ENCODE results near the gene ARID4B.
A peak's percentile ranks its signal among the peaks of the same experiment; 100 is the strongest.
"Not testable (repeated sequence)": the region's sequence is repeated elsewhere in the genome, so short reads cannot be mapped to it uniquely, and the experiment has no call there.

Gene ARID4B

DNA sequence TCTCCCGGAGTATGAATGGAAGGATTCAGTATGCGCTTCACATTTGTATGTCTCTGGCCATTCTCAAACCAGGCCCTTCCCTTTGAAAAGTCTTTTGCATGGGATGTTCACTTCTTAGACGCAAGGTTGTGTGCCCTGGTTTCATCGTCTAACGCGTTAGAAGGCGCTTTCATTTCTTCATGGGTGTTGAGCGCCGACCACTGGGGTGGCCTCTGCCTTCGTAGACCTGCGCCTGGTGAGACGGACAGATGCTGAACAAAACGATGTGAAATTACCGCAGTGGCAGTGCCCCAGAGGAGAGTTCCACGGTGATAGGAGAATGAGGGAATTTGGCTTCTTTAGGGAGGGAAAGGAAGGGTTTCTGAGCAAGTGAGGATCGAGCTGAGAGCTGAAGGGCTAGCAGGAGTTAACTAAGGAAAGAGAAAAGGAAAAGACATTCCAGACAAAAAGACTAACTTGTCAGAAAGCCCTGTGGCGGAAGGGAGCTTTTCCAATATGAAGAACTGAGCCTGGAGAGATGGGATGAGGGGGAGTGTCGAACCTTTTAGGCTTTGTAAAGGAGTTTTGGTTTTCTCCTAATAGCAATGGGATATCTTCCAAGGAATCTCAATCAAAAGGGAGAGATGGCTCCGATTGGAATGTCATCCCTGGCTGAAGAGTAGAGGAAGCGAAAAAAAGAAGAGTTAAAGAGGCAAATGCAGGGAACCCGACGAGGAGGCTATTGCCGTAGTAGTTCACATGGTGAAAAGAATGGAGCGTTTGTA, 1.3 kb upstream of the ARID4B start:
- DNase-seq, result peak; percentile 34

DNA sequence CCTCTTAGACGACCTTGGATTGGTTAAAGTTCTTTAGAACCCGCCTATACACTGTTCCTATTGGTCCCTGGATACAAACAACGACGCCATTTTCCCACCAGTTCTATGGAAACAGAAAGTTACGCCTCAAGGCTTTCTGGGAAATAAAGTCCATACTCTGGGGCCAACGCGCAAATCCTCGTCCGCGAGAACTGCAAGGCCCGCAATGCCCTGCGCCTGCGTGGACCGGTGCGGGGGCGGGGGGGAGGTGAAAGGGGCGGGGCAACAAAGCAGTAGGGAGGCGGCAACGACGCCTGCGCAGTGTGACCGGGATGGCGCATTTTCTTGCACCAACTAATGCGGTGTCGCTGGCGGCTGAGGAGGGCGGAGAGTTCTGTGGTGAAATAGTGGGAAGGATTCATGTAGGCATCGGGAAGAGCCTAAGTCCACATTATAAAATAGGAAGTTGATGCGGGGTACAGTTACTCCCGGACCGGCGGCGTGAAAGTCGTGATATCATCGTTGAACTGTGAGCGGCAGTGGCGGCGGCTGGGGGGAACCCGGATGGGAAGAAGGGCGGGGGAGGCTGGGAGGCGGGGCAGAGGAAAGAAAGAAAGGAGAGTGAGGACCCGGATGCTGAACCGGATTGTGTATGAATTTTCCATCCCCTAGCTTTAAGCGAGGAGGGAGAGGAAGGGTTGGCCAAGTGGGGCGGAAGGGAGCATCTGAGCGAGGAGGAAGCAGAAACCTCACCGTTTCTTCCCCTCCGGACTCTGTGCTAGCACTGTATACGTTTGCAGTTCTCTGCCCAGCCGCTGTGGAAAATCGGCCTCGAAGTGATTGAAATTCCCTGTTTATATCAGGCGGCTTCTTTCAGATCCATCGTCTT, 526 bp upstream of the ARID4B start, which contains the start of gene GGPS1:
Gene GGPS1 (plus strand): TSS at position 300 of the 868 bp plus-strand sequence. CDS start 6,695 bp downstream, outside the sequence.
- peak; percentile 100 for DNase-seq

DNA sequence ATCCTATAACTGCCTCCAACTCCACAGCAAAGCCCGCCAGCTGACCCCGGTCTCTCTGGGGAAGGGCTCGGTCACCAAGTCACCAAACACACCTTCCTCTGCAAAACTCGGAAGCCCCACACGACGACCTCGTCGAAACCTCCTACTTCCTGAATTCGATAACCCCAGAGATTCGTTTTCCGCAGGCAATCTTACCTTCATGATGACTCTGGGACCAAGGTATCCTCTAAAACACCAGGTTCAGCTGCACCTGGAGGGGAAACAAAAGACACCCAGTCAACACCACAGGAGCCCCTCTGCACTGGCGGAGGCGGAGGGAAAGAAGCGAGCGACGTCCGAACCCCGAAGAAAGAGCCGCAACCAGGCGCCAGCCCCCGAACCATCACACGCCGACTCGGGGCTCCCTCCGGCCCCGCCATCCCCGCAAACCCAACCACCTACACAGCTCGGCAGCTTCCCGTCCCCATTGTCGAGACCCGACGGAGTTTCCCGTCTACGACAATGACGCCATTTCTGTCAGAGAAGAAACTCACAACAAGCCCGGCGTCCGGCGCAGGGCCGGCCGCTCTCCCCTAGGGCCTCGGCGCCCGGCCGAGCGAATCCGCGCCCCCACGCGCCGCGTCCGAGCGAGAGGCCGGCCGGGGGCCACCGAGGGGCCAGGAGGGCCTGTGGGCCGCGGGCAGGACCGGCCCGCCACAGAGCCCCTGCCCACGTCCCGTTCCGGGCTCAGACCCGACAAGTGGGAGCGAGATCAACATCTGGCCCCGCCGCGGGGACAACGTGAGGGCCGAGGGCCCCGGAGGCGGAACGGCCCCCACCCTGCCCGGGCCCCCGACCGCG, 1.0 kb downstream of the ARID4B start:
- DNase-seq, result peak; percentile 51

DNA sequence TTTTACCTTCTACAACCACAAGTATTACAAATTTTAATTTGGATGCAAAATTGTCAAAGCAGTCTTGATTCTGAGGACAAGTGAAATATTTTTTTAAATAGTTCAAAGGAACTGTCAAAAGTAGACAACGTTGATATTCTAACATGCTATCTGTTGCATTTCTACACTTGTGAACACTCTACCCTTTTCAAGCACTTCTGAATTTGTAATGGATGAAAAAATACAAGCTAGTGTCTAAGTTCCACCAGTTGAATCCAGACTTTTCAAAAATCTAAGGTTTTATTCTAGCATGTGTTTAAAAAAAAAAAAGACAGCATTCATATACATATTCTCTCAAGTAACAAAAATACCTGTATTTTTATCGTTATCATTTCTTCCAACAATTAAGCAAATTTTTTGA, 2.1 kb downstream of the ARID4B start:
- no peak for DNase-seq

DNA sequence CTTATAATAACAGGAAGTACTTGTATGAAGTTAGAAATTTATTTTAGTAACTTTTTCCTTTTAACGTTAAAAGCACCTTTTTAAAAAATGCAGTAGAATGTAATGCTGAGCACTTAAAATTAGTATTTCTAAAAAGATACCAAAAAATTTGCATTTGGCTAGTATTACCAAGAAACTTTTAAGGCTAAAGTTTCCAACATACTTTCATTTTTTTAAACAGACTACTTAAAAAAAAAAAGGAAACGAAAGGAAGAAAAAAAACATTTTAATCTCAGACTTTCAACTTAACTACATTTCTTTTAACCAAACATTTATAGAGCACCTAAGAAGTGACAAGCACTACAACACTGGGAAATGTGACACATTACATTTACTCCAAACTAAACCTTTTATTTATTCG, 2.8 kb downstream of the ARID4B start:
- DNase-seq, result no peak

DNA sequence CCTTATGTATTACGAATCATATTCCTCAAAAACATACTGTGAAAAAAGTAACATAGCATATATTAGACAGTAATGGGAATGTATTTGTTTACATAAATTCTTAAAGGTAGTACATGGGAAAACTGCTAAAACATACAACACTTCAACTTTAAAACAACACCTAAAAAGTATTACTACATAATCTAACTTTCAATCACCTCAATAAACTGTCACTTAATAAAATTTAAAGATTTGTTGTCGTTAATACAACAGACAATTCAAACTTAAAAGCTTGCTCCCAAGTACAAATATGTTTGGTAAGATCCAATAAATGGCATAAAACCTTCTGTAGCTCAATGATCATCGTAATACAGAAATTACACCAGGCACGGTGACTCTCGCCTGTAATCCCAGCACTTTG, 3.7 kb downstream of the ARID4B start:
- DNase-seq, result no peak

DNA sequence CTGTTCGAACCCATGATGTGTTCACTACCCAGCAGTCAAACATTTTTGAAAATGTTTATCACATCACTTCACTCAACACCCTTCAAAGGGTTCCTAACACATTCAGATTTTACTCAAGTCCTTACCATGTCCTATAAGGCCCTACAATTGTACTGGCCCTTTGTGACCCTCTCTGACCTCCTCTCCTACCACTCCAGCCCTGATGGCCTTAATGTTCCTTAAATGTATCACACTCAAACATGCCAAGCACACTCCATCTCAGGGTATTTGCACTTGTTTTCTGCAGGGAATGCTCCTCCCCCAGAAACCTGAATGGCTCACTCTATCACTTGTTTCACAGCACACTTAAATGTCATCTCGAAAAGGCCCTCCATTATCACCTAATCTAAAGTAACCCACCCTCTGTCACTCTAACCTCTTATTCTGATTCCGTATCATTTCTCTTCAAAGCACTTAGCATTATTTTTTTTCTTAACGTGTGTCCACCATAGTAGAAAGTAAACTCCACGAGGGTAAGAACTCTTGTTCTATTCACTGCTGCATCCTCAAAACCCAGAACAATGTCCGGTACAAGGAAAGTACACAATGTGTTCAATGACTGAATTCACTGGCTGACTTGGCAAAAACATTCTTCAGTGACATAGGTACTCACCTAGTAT, 7.3 kb downstream of the ARID4B start:
- no peak for DNase-seq

DNA sequence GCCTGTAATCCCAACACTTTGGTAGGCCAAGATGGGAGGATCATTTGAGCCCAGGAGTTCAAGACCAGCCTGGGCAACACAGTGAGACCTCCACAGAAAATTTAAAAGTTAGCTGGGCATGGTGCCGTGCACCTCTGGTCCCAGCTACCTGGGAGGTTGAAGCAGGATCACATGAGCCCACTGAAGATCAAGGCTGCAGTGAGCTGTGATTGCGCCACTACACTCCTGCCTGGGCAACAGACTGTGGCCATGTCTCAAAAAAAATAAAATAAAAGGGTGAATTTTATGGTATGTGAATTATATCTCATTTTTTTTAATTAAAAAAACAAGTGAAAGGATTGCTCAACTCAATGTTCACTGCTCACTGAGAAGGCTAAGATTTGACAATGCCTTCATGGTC, 8.7 kb downstream of the ARID4B start:
- DNase-seq, result no peak

DNA sequence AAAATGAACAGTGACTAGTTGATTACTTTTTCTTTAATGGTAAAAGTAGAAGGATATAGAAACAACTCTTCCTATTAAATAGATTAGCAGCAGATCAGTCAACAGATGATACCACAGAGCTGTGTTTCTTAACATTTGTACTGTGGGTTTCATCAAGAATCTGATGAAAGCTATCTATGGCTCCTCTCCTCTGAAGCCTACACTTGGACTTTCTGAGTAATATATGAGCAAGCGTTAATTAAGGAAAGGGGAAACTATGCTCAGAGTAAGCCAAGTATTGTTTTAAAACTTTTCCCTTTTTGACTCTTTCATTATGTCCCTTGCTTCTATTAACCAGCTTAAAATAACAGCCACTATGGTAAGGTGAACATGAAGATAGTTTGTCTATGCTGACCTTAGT, 10.8 kb downstream of the ARID4B start:
- DNase-seq, result no peak

DNA sequence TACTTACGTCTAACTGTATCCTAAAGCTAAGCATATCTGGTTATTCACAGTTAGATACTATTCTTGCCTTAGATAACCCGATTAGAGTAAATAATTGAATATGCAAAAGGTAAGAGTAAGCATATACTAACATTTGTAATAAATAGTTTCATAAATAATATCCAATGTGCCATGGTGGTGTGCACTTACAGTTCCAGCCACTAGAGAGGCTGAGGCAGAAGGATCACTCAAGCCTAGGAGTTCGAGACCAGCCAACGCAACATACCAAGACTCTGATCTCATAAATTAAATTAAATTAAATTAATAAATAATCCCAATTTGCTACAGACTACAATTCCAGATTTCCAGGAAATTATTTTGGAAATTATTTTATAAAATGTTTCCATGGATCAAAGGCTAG, 12.2 kb downstream of the ARID4B start:
- no peak for DNase-seq

DNA sequence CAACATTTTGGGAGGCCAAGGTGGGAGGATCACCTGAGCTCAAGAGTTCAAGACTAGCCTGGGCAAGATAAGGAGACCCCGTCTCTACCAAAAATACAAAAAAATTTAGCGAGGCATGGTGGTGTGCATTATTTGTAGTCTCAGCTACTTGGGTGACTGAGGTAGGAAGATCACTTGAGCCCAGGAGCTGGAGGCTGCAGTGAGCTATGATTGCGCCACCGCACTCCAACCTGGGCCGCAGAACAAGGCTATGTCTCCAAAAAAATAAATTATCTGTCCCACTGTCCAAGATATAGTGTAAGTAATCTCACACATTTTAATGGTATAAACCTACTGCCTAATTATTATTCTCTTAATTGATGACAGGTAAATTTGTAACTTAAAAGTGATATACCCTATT, 12.8 kb downstream of the ARID4B start:
- DNase-seq, result no peak

DNA sequence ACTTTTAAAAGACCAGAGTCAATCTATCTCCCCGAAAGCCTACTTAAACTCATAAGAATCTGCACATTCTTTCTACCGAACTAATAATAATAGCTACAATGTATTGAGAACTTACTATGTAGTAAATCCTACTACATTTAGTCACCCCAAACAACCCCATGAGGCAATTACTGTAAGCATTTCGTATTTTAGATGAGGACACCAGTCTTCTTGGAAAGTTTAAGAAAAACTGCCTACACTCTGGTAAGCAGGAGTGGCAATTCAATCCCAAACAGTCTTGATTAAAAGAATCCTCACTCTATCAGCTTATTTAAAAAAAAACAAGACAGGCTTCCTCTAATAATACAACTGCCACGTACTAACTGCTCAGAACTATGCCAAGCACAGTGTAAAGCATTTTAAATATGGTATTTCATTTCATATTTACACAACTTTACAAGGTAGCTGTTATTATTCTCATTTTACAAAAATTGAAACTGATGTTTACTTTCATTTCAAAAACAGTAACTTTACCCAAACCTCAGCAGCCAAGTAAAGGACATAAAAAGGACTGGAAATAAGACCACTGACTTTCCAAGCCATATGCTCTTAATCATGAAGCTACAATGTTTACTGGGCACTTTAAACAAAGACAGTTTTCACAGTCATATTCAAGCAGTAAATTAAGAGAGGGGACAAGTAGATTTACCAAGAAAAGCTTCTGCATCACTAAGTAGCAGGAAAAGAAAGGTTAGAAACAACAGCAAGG, 13.9 kb downstream of the ARID4B start:
- DNase-seq, result no peak

DNA sequence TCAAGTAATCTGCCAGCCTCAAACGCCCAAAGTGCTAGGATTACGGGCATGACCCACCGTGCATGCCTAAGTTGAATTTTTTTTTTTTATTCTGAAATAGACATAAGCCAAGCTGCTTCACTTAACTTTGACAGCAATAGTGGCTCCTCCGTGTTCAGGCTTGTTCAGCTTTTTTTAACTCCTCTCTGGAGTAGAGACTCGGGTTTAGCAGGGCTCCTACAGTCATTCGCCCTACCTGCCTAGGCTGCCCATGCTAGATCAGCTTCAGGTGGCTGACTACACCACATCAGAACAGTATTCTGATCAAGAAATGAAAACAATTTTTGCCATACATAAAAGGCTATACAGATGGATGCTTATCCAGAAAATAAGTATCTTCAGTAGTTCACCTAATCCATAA, 14.7 kb downstream of the ARID4B start:
- no peak for DNase-seq

DNA sequence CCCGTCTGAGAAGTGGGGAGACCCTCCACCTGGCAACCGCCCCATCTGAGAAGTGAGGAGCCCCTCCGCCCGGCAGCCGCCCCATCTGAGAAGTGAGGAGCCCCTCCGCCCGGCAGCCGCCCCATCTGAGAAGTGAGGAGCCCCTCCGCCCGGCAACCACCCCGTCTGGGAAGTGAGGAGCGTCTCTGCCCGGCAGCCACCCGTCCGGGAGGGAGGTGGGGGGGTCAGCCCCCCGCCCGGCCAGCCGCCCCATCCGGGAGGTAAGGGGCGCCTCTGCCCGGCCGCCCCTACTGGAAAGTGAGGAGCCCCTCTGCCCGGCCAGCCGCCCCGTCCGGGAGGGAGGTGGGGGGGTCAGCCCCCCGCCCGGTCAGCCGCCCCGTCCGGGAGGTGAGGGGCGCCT, 18.8 kb downstream of the ARID4B start:
- not testable (repeated sequence) for DNase-seq

DNA sequence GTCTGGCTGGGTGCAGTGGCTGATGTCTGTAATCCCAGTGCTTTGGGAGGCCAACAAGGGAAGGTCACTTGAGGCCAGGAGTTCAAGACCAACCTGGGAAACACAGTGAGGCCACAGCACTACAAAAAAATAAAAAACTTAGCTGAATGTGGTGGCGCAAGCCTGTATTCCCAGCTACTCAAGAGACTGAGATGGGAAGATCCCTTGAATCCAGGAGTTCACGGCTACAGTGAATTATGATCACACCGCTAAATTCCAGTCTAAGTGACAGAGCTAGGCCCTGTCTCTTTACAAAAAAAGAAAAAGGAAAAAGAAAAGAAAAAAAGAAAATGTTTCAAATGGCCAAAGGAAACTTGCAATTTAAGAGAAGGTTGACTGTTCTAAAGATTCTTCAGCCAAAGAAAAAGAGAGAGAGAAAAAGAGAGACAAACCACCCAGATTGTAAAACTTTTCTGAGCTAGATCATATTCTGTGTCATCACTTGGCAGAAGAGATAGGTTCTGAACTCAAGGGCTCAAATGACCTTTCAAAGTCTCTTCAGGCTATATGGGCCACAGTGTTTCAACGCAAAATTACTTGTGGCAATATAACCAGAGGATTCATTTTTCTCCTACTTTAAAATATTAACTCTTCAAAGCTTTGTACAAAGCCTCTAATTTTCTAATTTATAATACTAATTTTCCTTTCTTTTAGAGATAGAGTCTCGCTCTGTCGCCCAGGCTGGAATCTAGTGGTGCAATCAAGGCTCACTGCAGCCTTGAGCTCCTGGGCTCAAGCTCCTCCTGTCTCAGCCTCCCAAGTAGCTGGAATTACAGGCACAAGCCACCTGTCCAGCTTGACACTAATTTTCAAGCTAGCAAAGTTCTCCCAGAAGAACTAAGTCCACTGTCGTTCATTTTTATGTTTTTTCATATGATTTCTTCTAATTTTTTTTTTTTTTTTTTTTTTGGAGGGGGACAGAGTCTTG, 20.5 kb downstream of the ARID4B start:
- DNase-seq, result no peak

DNA sequence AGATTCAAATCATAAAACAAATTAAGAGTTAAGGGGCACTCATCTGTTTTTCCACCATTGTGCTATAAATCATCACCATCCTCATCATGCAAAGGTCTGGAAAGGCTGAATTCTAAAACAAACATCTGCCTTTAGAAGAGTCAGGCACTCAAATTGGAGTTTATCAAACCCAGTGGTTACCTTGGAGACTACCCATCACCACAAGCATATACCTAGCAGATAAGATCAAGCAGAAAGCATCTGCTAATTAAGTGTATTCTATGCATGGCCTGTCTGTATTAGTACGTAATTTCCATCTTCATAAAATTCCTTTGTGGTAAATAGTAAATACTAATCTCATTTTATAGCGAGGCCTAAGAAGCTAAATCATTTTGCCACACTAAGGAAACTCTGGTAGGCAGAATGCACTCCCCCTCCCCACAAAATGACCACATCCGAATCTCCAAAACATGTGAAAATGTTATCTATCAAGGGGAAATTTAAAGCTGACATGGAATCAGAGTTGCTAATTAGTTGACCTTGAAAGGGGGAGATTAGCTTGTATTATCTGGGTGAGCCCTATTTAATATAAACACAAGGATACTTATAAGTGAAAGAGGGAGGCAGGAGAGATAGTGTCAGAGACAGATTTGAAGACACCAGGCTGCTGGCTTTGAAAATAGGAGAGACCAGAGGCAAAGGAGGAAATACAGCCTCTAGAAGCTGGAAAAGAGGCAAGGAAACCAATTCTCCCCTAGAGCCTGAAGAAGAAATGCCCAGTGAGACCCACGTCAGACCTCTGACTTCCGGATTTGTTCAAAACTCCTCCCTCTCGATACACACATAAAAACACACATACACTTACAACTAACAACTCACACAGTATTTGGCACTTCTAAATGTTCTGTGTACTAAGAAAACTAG, 23.2 kb downstream of the ARID4B start:
- no peak for DNase-seq

DNA sequence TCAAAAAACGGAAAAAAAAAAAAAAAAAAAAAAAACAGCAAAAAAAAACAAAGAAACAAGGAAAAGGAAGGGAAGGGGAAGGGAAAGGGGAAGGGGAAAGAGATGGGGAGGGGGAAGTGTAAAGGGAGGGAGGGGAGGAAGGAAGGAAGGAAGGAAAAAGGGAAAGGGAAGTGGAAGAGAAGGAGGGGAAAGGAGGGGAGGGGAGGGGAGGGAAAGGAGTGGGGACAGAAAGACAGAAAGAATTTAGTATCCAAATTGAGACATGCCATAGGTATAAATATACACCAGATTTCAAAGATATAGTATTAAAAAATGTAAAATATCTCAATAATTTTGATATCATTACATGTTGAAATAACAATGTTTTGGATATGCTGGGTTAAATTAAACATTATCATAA, 25.8 kb downstream of the ARID4B start:
- DNase-seq, result no peak

DNA sequence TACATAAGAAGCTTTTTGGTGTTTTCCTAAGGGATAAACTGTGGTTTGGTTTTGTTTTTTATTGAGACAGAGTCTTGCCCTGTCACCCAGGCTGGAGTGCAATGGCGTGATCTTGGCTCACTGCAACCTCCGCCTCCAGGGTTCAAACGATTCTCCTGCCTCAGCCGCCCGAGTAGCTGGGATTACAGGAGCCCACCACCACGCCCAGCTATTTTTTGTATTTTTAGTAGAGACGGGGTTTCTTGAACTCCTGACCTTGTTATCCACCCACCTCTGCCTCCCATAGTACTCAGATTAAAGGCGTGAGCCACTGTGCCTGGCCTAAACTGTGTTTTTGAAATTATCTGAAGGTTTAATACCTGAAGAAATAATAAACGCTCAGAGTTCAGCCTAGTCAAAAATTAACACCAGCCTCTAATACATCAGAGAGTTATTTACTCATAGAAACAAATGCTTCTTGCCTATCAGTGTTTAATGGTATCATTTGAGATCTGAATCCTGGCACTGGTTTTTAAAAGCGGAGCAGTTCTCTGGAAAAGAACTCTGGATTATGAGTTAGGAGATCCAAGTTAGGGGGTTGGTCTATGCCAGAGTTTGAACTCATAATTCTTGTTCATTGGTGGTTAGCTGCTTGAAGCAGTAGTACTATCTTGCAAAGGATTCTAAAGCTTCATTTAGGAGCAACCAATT, 28.7 kb downstream of the ARID4B start:
- DNase-seq, result no peak

DNA sequence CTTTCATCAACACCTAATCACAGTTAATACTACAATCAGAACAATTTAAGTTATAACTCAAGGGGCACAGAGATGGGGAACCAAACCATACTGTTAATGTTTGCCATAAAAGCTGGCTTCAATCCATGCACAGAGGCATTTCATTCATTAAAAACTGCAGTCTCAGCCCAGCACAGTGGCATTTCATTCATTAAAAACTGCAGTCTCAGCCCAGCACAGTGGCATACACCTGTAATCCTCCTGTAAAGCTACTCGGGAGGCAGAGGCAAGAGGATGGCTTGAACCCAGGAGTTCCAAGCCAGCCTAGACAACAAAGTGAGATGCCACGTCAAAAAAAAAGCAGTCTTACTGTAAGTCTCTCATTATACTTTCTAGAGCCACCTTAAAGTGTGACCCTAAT, 29.2 kb downstream of the ARID4B start:
- DNase-seq, result no peak

Measured in left hindlimb (tissue), 1 donor.